H1 (cell line): ENCODE data around the gene EGFR. TPM values are rescaled to one million over a fixed set of nuclear protein-coding genes. Genes with fewer than 3 reads are reported as not detected.

Source experiments
- CTCF ChIA-PET: fragments of 300-600 bp; sonication (Branson Sonifier 250); formaldehyde crosslinking; loops from one replicate; lab custom pipeline; 2021; ENCODE audit not compliant: partially characterized antibody; lab: Charles Lee
- POLR2A ChIA-PET: fragments of 300-600 bp; sonication (Branson Sonifier 250); formaldehyde crosslinking; loops from one replicate; lab custom pipeline; 2021; ENCODE audit warnings: inconsistent platforms; ENCODE audit not compliant: partially characterized antibody; lab: Charles Lee
- DNase-seq, 2 experiments: peaks; one replicate each; pipeline versions ENCODE4 v3.0.0 to v3.0.0-alpha.2; 2010 to 2022; ENCODE audit warnings: low spot score in 2 of 2, low read depth in 1 of 2, mixed read lengths in 1 of 2
- FAIRE-seq: peaks from 2 replicates; lab custom pipeline; 2011; peaks lifted over from hg19 to GRCh38; lab: Jason Lieb, UNC
- H2AFZ ChIP-seq: 2 replicates; pipeline ENCODE4 v1.8.1; 2012; ENCODE audit warnings: low read length, inconsistent platforms
- H2AK5ac ChIP-seq: 2 replicates; pipeline ENCODE4 v1.6.1; 2013; ENCODE audit warnings: low read depth, low read length
- H2BK120ac ChIP-seq: replicated peaks from 2 replicates; pipeline ENCODE3; 2013; ENCODE audit warnings: low read depth, low read length, inconsistent platforms
- H2BK12ac ChIP-seq: 2 replicates; pipeline ENCODE4 v1.6.1; 2013; ENCODE audit warnings: low read depth, low read length
- H2BK15ac ChIP-seq: 2 replicates; pipeline ENCODE4 v1.6.1; 2013; ENCODE audit warnings: low read length
- H2BK20ac ChIP-seq: 2 replicates; pipeline ENCODE4 v1.6.1; 2013; ENCODE audit warnings: low read length
- H2BK5ac ChIP-seq: 2 replicates; pipeline ENCODE4 v1.6.1; 2013; ENCODE audit warnings: low read depth, low read length
- H3K14ac ChIP-seq: 2 replicates; pipeline ENCODE4 v1.6.1; 2013; ENCODE audit warnings: inconsistent platforms; ENCODE audit not compliant: insufficient read length
- H3K18ac ChIP-seq: 2 replicates; pipeline ENCODE4 v1.6.1; 2013; ENCODE audit warnings: low read length; ENCODE audit errors: extremely low read depth
- H3K23ac ChIP-seq: 2 replicates; pipeline ENCODE4 v1.6.1; 2013; ENCODE audit warnings: inconsistent platforms; ENCODE audit not compliant: insufficient read length
- H3K23me2 ChIP-seq: 2 replicates; pipeline ENCODE4 v1.6.1; 2013; ENCODE audit warnings: low read depth, low read length
- H3K27ac ChIP-seq: 2 replicates; pipeline ENCODE4 v1.6.1; 2011; ENCODE audit warnings: low read depth, low read length, inconsistent platforms
- H3K27me3 ChIP-seq, 4 experiments: replicated peaks in 1 of 4; 1 replicate in 1 of 4; 2 replicates in 3 of 4; pipeline versions ENCODE4 v1.6.1 to v1.8.1; 2011 to 2013; ENCODE audit warnings: low read length in 3 of 4, mild to moderate bottlenecking in 3 of 4, inconsistent platforms in 2 of 4, mixed read lengths in 2 of 4, moderate library complexity in 1 of 4; ENCODE audit not compliant: control insufficient read depth in 3 of 4, insufficient read depth in 3 of 4; ENCODE audit errors: extremely low read depth in 1 of 4
- H3K36me3 ChIP-seq, 4 experiments: 2 replicates each; pipeline versions ENCODE4 v1.6.1 to v1.8.1; 2011 to 2013; ENCODE audit warnings: mild to moderate bottlenecking in 4 of 4, low read length in 3 of 4, moderate library complexity in 2 of 4, control low read depth in 1 of 4, inconsistent platforms in 1 of 4; ENCODE audit not compliant: insufficient read depth in 4 of 4, control insufficient read depth in 2 of 4
- H3K4ac ChIP-seq: replicated peaks from 2 replicates; pipeline ENCODE3; 2013; ENCODE audit warnings: low read length, low read depth, mixed read lengths, inconsistent platforms; ENCODE audit not compliant: insufficient read length
- H3K4me1 ChIP-seq, 4 experiments: replicated peaks in 1 of 4; 1 replicate in 1 of 4; 2 replicates in 3 of 4; pipeline versions ENCODE4 v1.6.1 to v1.8.1; 2011 to 2013; ENCODE audit warnings: low read length in 3 of 4, inconsistent platforms in 2 of 4, mixed read lengths in 1 of 4; ENCODE audit not compliant: insufficient read depth in 4 of 4, control insufficient read depth in 3 of 4
- H3K4me2 ChIP-seq, 2 experiments: 2 replicates each; pipeline versions ENCODE4 v1.6.1 to v1.8.1; 2011 to 2013; ENCODE audit warnings: low read depth in 2 of 2, low read length in 2 of 2, control low read depth in 1 of 2, inconsistent platforms in 1 of 2, mild to moderate bottlenecking in 1 of 2; ENCODE audit not compliant: insufficient read depth in 1 of 2
- H3K4me3 ChIP-seq, 4 experiments: fragments of 200-600, 300-600 bp in 1 of 4; sonication (generic), shearing (Covaris generic), sonication (Bioruptor Twin) in 1 of 4; 2 replicates each; pipeline versions ENCODE4 v1.5.1 to v1.8.1; 2011 to 2016; ENCODE audit warnings: low read length in 4 of 4, low read depth in 3 of 4, control low read depth in 2 of 4, inconsistent platforms in 2 of 4, mild to moderate bottlenecking in 2 of 4, mixed read lengths in 1 of 4, moderate library complexity in 1 of 4; ENCODE audit not compliant: insufficient read depth in 2 of 4; ENCODE audit errors: extremely low read depth in 1 of 4
- H3K56ac ChIP-seq: replicated peaks from 2 replicates; pipeline ENCODE3; 2013; ENCODE audit warnings: low read depth, mild to moderate bottlenecking, mixed read lengths, low read length, inconsistent platforms; ENCODE audit not compliant: insufficient read length
- H3K79me1 ChIP-seq: 2 replicates; pipeline ENCODE4 v1.6.1; 2013; ENCODE audit warnings: low read depth, low read length, control low read depth
- H3K79me2 ChIP-seq, 2 experiments: 2 replicates each; pipeline versions ENCODE4 v1.6.1 to v1.8.1; 2012 to 2013; ENCODE audit warnings: low read length in 2 of 2, mild to moderate bottlenecking in 2 of 2, inconsistent platforms in 1 of 2; ENCODE audit not compliant: insufficient read depth in 2 of 2, control insufficient read depth in 1 of 2
- H3K9ac ChIP-seq, 4 experiments: replicated peaks in 1 of 4; 1 replicate in 1 of 4; 2 replicates in 3 of 4; pipeline versions ENCODE4 v1.6.1 to v1.8.1; 2011 to 2013; ENCODE audit warnings: low read depth in 3 of 4, low read length in 3 of 4, control low read depth in 2 of 4, mild to moderate bottlenecking in 2 of 4, moderate library complexity in 2 of 4, inconsistent platforms in 1 of 4; ENCODE audit errors: extremely low read depth in 1 of 4
- H3K9me3 ChIP-seq, 2 experiments: 2 replicates each; pipeline versions ENCODE4 v1.6.1 to v1.8.1; 2012 to 2013; ENCODE audit warnings: mild to moderate bottlenecking in 2 of 2, moderate library complexity in 2 of 2, control low read depth in 1 of 2, inconsistent platforms in 1 of 2, low read depth in 1 of 2, low read length in 1 of 2, mixed read lengths in 1 of 2; ENCODE audit not compliant: insufficient read depth in 2 of 2
- H4K20me1 ChIP-seq, 2 experiments: replicated peaks in 1 of 2; 2 replicates each; pipeline versions ENCODE3 to v1.8.1; 2011 to 2013; ENCODE audit warnings: inconsistent platforms in 2 of 2, low read length in 2 of 2, mild to moderate bottlenecking in 1 of 2; ENCODE audit not compliant: insufficient read depth in 2 of 2, control insufficient read depth in 1 of 2
- H4K5ac ChIP-seq: 2 replicates; pipeline ENCODE4 v1.6.1; 2013; ENCODE audit warnings: low read length, low read depth, mixed read lengths, inconsistent platforms; ENCODE audit not compliant: insufficient read length
- H4K8ac ChIP-seq: 2 replicates; pipeline ENCODE4 v1.8.0; 2013; ENCODE audit warnings: mild to moderate bottlenecking, moderate library complexity, low read length, inconsistent platforms; ENCODE audit not compliant: insufficient read depth; ENCODE audit errors: extremely low read depth
- H4K91ac ChIP-seq: replicated peaks from 2 replicates; pipeline ENCODE3; 2013; ENCODE audit warnings: low read length, mixed read lengths, inconsistent platforms; ENCODE audit not compliant: insufficient read length
- CEBPB ChIP-seq: IDR thresholded peaks from 2 replicates; pipeline ENCODE4 v1.6.1; 2012; ENCODE audit warnings: low read depth, low read length
- CHD1 ChIP-seq: IDR thresholded peaks from 2 replicates; pipeline ENCODE4 v1.6.1; 2012; ENCODE audit warnings: low read depth, low read length, improper control_type of control experiment
- EGR1 ChIP-seq: IDR thresholded peaks from 2 replicates; pipeline ENCODE4 v1.6.1; 2011; ENCODE audit warnings: low read depth, low read length, borderline replicate concordance
- JUND ChIP-seq: IDR thresholded peaks from 2 replicates; pipeline ENCODE4 v1.6.1; 2011; ENCODE audit warnings: mild to moderate bottlenecking, improper control_type of control experiment, low read length
- KDM5A ChIP-seq: fragments of 200-600 bp; IDR thresholded peaks from 2 replicates; pipeline ENCODE4 v1.7.1; 2012; ENCODE audit warnings: mild to moderate bottlenecking, low read length, inconsistent platforms, mixed read lengths
- RAD21 ChIP-seq, 2 experiments: IDR thresholded peaks in 1 of 2; conservative IDR thresholded peaks in 1 of 2; 2 replicates each; pipeline ENCODE4 v1.6.1; 2011; ENCODE audit warnings: low read depth in 2 of 2, low read length in 2 of 2, improper control_type of control experiment in 1 of 2, inconsistent platforms in 1 of 2, mild to moderate bottlenecking in 1 of 2, moderate library complexity in 1 of 2
- RFX5 ChIP-seq: IDR thresholded peaks from 2 replicates; pipeline ENCODE4 v1.6.1; 2011; ENCODE audit warnings: low read depth, low read length, improper control_type of control experiment, borderline replicate concordance
- RXRA ChIP-seq: IDR thresholded peaks from 2 replicates; pipeline ENCODE4 v1.6.1; 2011; ENCODE audit warnings: low read depth, mild to moderate bottlenecking, low read length, moderate library complexity; ENCODE audit not compliant: insufficient read depth
- SAP30 ChIP-seq: fragments of 300-600 bp; sonication (generic); IDR thresholded peaks from 2 replicates; pipeline ENCODE4 v1.7.1; 2012; ENCODE audit warnings: low read length, moderate library complexity, mild to moderate bottlenecking, inconsistent platforms; ENCODE audit not compliant: insufficient read depth, insufficient replicate concordance
- SIRT6 ChIP-seq: IDR thresholded peaks from one replicate; pipeline ENCODE4 v1.7.1; 2012; ENCODE audit warnings: low read length, inconsistent platforms
- SP1 ChIP-seq: IDR thresholded peaks from 2 replicates; pipeline ENCODE4 v1.6.1; 2011; ENCODE audit warnings: low read depth, low read length
- TAF7 ChIP-seq: optimal IDR thresholded peaks from 2 replicates; pipeline ENCODE3; 2011; ENCODE audit warnings: low read depth, mild to moderate bottlenecking, inconsistent platforms, low read length, moderate library complexity, borderline replicate concordance
- TCF12 ChIP-seq: IDR thresholded peaks from 2 replicates; pipeline ENCODE4 v1.6.1; 2011; ENCODE audit warnings: low read depth, mild to moderate bottlenecking, low read length
- ZNF274 ChIP-seq: IDR thresholded peaks from 2 replicates; pipeline ENCODE4 v1.7.0; 2012; ENCODE audit warnings: low read length, borderline replicate concordance; ENCODE audit errors: extremely low read depth
- WGBS, 2 experiments: shearing (Covaris generic) in 1 of 2; methylation state at CpG; one replicate each; pipeline versions ENCODE4 v1.1.6 to v1.1.7; 2013 to 2015; ENCODE audit warnings: low lambda C conversion rate in 2 of 2, mixed read lengths in 2 of 2, inconsistent platforms in 1 of 2, low coverage in 1 of 2, missing lambda C conversion rate in 1 of 2; ENCODE audit not compliant: insufficient replicate concordance in 2 of 2, insufficient coverage in 1 of 2, insufficient read length in 1 of 2; ENCODE audit errors: extremely low coverage in 1 of 2, missing lambda C conversion rate in 1 of 2; 5-methylcytosine and 5-hydroxymethylcytosine counted together
- polyA plus RNA-seq, 7 experiments: library from polyadenylated mRNA; depleted of rRNA in 3 of 7; stranded (reverse) in 5 of 7; unstranded in 2 of 7; fragments of >200 nt in 5 of 7; fragments of 200-250 nt in 2 of 7; gene quantifications; 1 replicate in 5 of 7; 2 replicates in 1 of 7; 4 replicates in 1 of 7; pipeline versions ENCODE4 v1.2.1 to v1.2.3, GENCODE V29; 2011 to 2013; ENCODE audit warnings: missing spikeins in 2 of 7, mixed read lengths in 2 of 7
- total RNA-seq: library from RNA; stranded (reverse); fragmentation: NEBNext Ultra II Directional; extraction: Animal tissue kit (Norgen Biotek cat#: 25700); gene quantifications from 2 replicates; pipeline ENCODE4 v1.2.1, GENCODE V29; 2021

EGFR gene
- total and polyA plus RNA-seq, 2 of the 8 experiments (the other 6 are each of a cell fraction or from before 2014, with no cell fraction given), result 1.9 to 5.8 TPM

GRCh38 chr7:55157764-55158105, 138.9 kb downstream of the EGFR start:
- Histone ChIP-seq H3K27ac (no peak overlapping the region), H2BK15ac (no peak overlapping the region), H3K56ac (no peak overlapping the region), H4K20me1 (no peaks in the 10 kb centered on the region), H3K79me1 (no peaks in the 10 kb centered on the region), H3K18ac (no peak overlapping the region), H3K27me3 (no peaks in the 10 kb centered on the region), H3K23ac (no peak overlapping the region), H3K4me2 (no peak overlapping the region), H4K91ac (no peak overlapping the region), H3K4me1 (no peaks in the 10 kb centered on the region; a peak in 1 of 7 replicates), H2AFZ (no peak overlapping the region), H2BK120ac (no peak overlapping the region), H3K23me2 (no peaks in the 10 kb centered on the region), H3K9ac (no peak overlapping the region), H3K4me3 (no peak overlapping the region), H2BK12ac (no peak overlapping the region), H3K14ac (no peak overlapping the region), H3K36me3 (no peaks in the 10 kb centered on the region), H4K5ac (no peak overlapping the region), H3K79me2 (no peaks in the 10 kb centered on the region), H2AK5ac (no peak overlapping the region), H2BK20ac (no peak overlapping the region), H3K4ac (no peak overlapping the region), H3K9me3 (no peaks in the 10 kb centered on the region), H2BK5ac (no peak overlapping the region), H4K8ac (no peak overlapping the region)
- FAIRE-seq, result no peak
- CTCF ChIA-PET, result interaction anchor here (1.1 to 3.2 kb wide), 4 partner anchors 12 to 97 kb away, joined by 4 to 15 read pairs (median 8); no protein-coding TSS in a partner anchor
- TF ChIP-seq JUND (no peak), SAP30 (no peak), RAD21 (IDR thresholded peaks at IDR 0.05 in 1 of 2, conservative IDR thresholded peaks at IDR 0.05 in 1 of 2; ENCODE audit: low read depth in 2 of 2, low read length in 2 of 2) (no peak), CHD1 (no peak), TAF7 (no peak), TCF12 (no peak), KDM5A (no peak), CEBPB (no peak), SIRT6 (no peak), ZNF274 (no peak), RFX5 (no peak), EGR1 (no peak), RXRA (no peak), SP1 (no peak)
- POLR2A ChIA-PET, result no interaction called here
- DNase-seq, result no peak
- WGBS, 2 experiments, result 90% methylated on average over 8 of the region's 8 CpGs; no CpG with 5 or more reads in 1 of the 2 experiments
